H1 (cell line): ENCODE measurements around the gene STAMBP. TPM values are rescaled to one million over a fixed set of nuclear protein-coding genes. Genes with fewer than 3 reads are reported as not detected.

Experiments
- CTCF ChIA-PET: fragments of 300-600 bp; sonication (Branson Sonifier 250); formaldehyde crosslinking; loops from one replicate; lab custom pipeline; 2021; ENCODE audit not compliant: partially characterized antibody; lab: Charles Lee
- POLR2A ChIA-PET: fragments of 300-600 bp; sonication (Branson Sonifier 250); formaldehyde crosslinking; loops from one replicate; lab custom pipeline; 2021; ENCODE audit warnings: inconsistent platforms; ENCODE audit not compliant: partially characterized antibody; lab: Charles Lee
- DNase-seq, 2 experiments: peaks; one replicate each; pipeline versions ENCODE4 v3.0.0 to v3.0.0-alpha.2; 2010 to 2022; ENCODE audit warnings: low spot score in 2 of 2, low read depth in 1 of 2, mixed read lengths in 1 of 2
- FAIRE-seq: peaks from 2 replicates; lab custom pipeline; 2011; peaks lifted over from hg19 to GRCh38; lab: Jason Lieb, UNC
- H2AFZ ChIP-seq: 2 replicates; pipeline ENCODE4 v1.8.1; 2012; ENCODE audit warnings: low read length, inconsistent platforms
- H2AK5ac ChIP-seq: 2 replicates; pipeline ENCODE4 v1.6.1; 2013; ENCODE audit warnings: low read depth, low read length
- H2BK120ac ChIP-seq: replicated peaks from 2 replicates; pipeline ENCODE3; 2013; ENCODE audit warnings: low read depth, low read length, inconsistent platforms
- H2BK12ac ChIP-seq: 2 replicates; pipeline ENCODE4 v1.6.1; 2013; ENCODE audit warnings: low read depth, low read length
- H2BK15ac ChIP-seq: 2 replicates; pipeline ENCODE4 v1.6.1; 2013; ENCODE audit warnings: low read length
- H2BK20ac ChIP-seq: 2 replicates; pipeline ENCODE4 v1.6.1; 2013; ENCODE audit warnings: low read length
- H2BK5ac ChIP-seq: 2 replicates; pipeline ENCODE4 v1.6.1; 2013; ENCODE audit warnings: low read depth, low read length
- H3K14ac ChIP-seq: 2 replicates; pipeline ENCODE4 v1.6.1; 2013; ENCODE audit warnings: inconsistent platforms; ENCODE audit not compliant: insufficient read length
- H3K18ac ChIP-seq: 2 replicates; pipeline ENCODE4 v1.6.1; 2013; ENCODE audit warnings: low read length; ENCODE audit errors: extremely low read depth
- H3K23ac ChIP-seq: 2 replicates; pipeline ENCODE4 v1.6.1; 2013; ENCODE audit warnings: inconsistent platforms; ENCODE audit not compliant: insufficient read length
- H3K23me2 ChIP-seq: 2 replicates; pipeline ENCODE4 v1.6.1; 2013; ENCODE audit warnings: low read depth, low read length
- H3K27ac ChIP-seq: 2 replicates; pipeline ENCODE4 v1.6.1; 2011; ENCODE audit warnings: low read depth, low read length, inconsistent platforms
- H3K27me3 ChIP-seq, 4 experiments: replicated peaks in 1 of 4; 1 replicate in 1 of 4; 2 replicates in 3 of 4; pipeline versions ENCODE4 v1.6.1 to v1.8.1; 2011 to 2013; ENCODE audit warnings: low read length in 3 of 4, mild to moderate bottlenecking in 3 of 4, inconsistent platforms in 2 of 4, mixed read lengths in 2 of 4, moderate library complexity in 1 of 4; ENCODE audit not compliant: control insufficient read depth in 3 of 4, insufficient read depth in 3 of 4; ENCODE audit errors: extremely low read depth in 1 of 4
- H3K36me3 ChIP-seq, 4 experiments: 2 replicates each; pipeline versions ENCODE4 v1.6.1 to v1.8.1; 2011 to 2013; ENCODE audit warnings: mild to moderate bottlenecking in 4 of 4, low read length in 3 of 4, moderate library complexity in 2 of 4, control low read depth in 1 of 4, inconsistent platforms in 1 of 4; ENCODE audit not compliant: insufficient read depth in 4 of 4, control insufficient read depth in 2 of 4
- H3K4ac ChIP-seq: replicated peaks from 2 replicates; pipeline ENCODE3; 2013; ENCODE audit warnings: low read length, low read depth, mixed read lengths, inconsistent platforms; ENCODE audit not compliant: insufficient read length
- H3K4me1 ChIP-seq, 4 experiments: replicated peaks in 1 of 4; 1 replicate in 1 of 4; 2 replicates in 3 of 4; pipeline versions ENCODE4 v1.6.1 to v1.8.1; 2011 to 2013; ENCODE audit warnings: low read length in 3 of 4, inconsistent platforms in 2 of 4, mixed read lengths in 1 of 4; ENCODE audit not compliant: insufficient read depth in 4 of 4, control insufficient read depth in 3 of 4
- H3K4me2 ChIP-seq, 2 experiments: 2 replicates each; pipeline versions ENCODE4 v1.6.1 to v1.8.1; 2011 to 2013; ENCODE audit warnings: low read depth in 2 of 2, low read length in 2 of 2, control low read depth in 1 of 2, inconsistent platforms in 1 of 2, mild to moderate bottlenecking in 1 of 2; ENCODE audit not compliant: insufficient read depth in 1 of 2
- H3K4me3 ChIP-seq, 4 experiments: fragments of 200-600, 300-600 bp in 1 of 4; sonication (generic), shearing (Covaris generic), sonication (Bioruptor Twin) in 1 of 4; 2 replicates each; pipeline versions ENCODE4 v1.5.1 to v1.8.1; 2011 to 2016; ENCODE audit warnings: low read length in 4 of 4, low read depth in 3 of 4, control low read depth in 2 of 4, inconsistent platforms in 2 of 4, mild to moderate bottlenecking in 2 of 4, mixed read lengths in 1 of 4, moderate library complexity in 1 of 4; ENCODE audit not compliant: insufficient read depth in 2 of 4; ENCODE audit errors: extremely low read depth in 1 of 4
- H3K56ac ChIP-seq: replicated peaks from 2 replicates; pipeline ENCODE3; 2013; ENCODE audit warnings: low read depth, mild to moderate bottlenecking, mixed read lengths, low read length, inconsistent platforms; ENCODE audit not compliant: insufficient read length
- H3K79me1 ChIP-seq: 2 replicates; pipeline ENCODE4 v1.6.1; 2013; ENCODE audit warnings: low read depth, low read length, control low read depth
- H3K79me2 ChIP-seq, 2 experiments: 2 replicates each; pipeline versions ENCODE4 v1.6.1 to v1.8.1; 2012 to 2013; ENCODE audit warnings: low read length in 2 of 2, mild to moderate bottlenecking in 2 of 2, inconsistent platforms in 1 of 2; ENCODE audit not compliant: insufficient read depth in 2 of 2, control insufficient read depth in 1 of 2
- H3K9ac ChIP-seq, 4 experiments: replicated peaks in 1 of 4; 1 replicate in 1 of 4; 2 replicates in 3 of 4; pipeline versions ENCODE4 v1.6.1 to v1.8.1; 2011 to 2013; ENCODE audit warnings: low read depth in 3 of 4, low read length in 3 of 4, control low read depth in 2 of 4, mild to moderate bottlenecking in 2 of 4, moderate library complexity in 2 of 4, inconsistent platforms in 1 of 4; ENCODE audit errors: extremely low read depth in 1 of 4
- H3K9me3 ChIP-seq, 2 experiments: 2 replicates each; pipeline versions ENCODE4 v1.6.1 to v1.8.1; 2012 to 2013; ENCODE audit warnings: mild to moderate bottlenecking in 2 of 2, moderate library complexity in 2 of 2, control low read depth in 1 of 2, inconsistent platforms in 1 of 2, low read depth in 1 of 2, low read length in 1 of 2, mixed read lengths in 1 of 2; ENCODE audit not compliant: insufficient read depth in 2 of 2
- H4K20me1 ChIP-seq, 2 experiments: replicated peaks in 1 of 2; 2 replicates each; pipeline versions ENCODE3 to v1.8.1; 2011 to 2013; ENCODE audit warnings: inconsistent platforms in 2 of 2, low read length in 2 of 2, mild to moderate bottlenecking in 1 of 2; ENCODE audit not compliant: insufficient read depth in 2 of 2, control insufficient read depth in 1 of 2
- H4K5ac ChIP-seq: 2 replicates; pipeline ENCODE4 v1.6.1; 2013; ENCODE audit warnings: low read length, low read depth, mixed read lengths, inconsistent platforms; ENCODE audit not compliant: insufficient read length
- H4K8ac ChIP-seq: 2 replicates; pipeline ENCODE4 v1.8.0; 2013; ENCODE audit warnings: mild to moderate bottlenecking, moderate library complexity, low read length, inconsistent platforms; ENCODE audit not compliant: insufficient read depth; ENCODE audit errors: extremely low read depth
- H4K91ac ChIP-seq: replicated peaks from 2 replicates; pipeline ENCODE3; 2013; ENCODE audit warnings: low read length, mixed read lengths, inconsistent platforms; ENCODE audit not compliant: insufficient read length
- BCL11A ChIP-seq, 2 experiments: IDR thresholded peaks; one replicate each; pipeline ENCODE4 v1.6.1; 2011; ENCODE audit warnings: low read depth in 2 of 2, low read length in 2 of 2, mild to moderate bottlenecking in 2 of 2
- BRCA1 ChIP-seq: IDR thresholded peaks from 2 replicates; pipeline ENCODE4 v1.6.1; 2012; ENCODE audit warnings: low read depth, low read length, improper control_type of control experiment
- EP300 ChIP-seq, 2 experiments: IDR thresholded peaks; 1 replicate in 1 of 2; 2 replicates in 1 of 2; pipeline ENCODE4 v1.6.1; 2011 to 2012; ENCODE audit warnings: low read depth in 2 of 2, low read length in 2 of 2, mild to moderate bottlenecking in 2 of 2, borderline replicate concordance in 1 of 2, inconsistent platforms in 1 of 2, moderate library complexity in 1 of 2
- GABPA ChIP-seq: IDR thresholded peaks from 2 replicates; pipeline ENCODE4 v1.6.1; 2011; ENCODE audit warnings: mild to moderate bottlenecking, low read length, moderate library complexity, borderline replicate concordance; ENCODE audit not compliant: insufficient read depth
- KDM1A ChIP-seq: fragments of 200-600, 300-600 bp; sonication (generic); IDR thresholded peaks from 2 replicates; pipeline ENCODE4 v1.7.1; 2016; ENCODE audit warnings: mild to moderate bottlenecking, low read length, borderline replicate concordance
- MAFK ChIP-seq: IDR thresholded peaks from 2 replicates; pipeline ENCODE4 v1.6.1; 2012; ENCODE audit warnings: low read depth, mild to moderate bottlenecking, improper control_type of control experiment, low read length
- POLR2A ChIP-seq, 2 experiments: IDR thresholded peaks; 1 replicate in 1 of 2; 2 replicates in 1 of 2; pipeline ENCODE4 v1.6.1; 2011; ENCODE audit warnings: low read depth in 2 of 2, low read length in 2 of 2, mild to moderate bottlenecking in 2 of 2; ENCODE audit errors: control extremely low read depth in 1 of 2
- POLR2AphosphoS5 ChIP-seq: IDR thresholded peaks from 2 replicates; pipeline ENCODE4 v1.6.1; 2011; ENCODE audit warnings: low read depth, low read length
- TBP ChIP-seq: IDR thresholded peaks from 2 replicates; pipeline ENCODE4 v1.6.1; 2011; ENCODE audit warnings: low read depth, low read length, improper control_type of control experiment
- WGBS, 2 experiments: shearing (Covaris generic) in 1 of 2; methylation state at CpG; one replicate each; pipeline versions ENCODE4 v1.1.6 to v1.1.7; 2013 to 2015; ENCODE audit warnings: low lambda C conversion rate in 2 of 2, mixed read lengths in 2 of 2, inconsistent platforms in 1 of 2, low coverage in 1 of 2, missing lambda C conversion rate in 1 of 2; ENCODE audit not compliant: insufficient replicate concordance in 2 of 2, insufficient coverage in 1 of 2, insufficient read length in 1 of 2; ENCODE audit errors: extremely low coverage in 1 of 2, missing lambda C conversion rate in 1 of 2; 5-methylcytosine and 5-hydroxymethylcytosine counted together
- polyA plus RNA-seq, 7 experiments: library from polyadenylated mRNA; depleted of rRNA in 3 of 7; stranded (reverse) in 5 of 7; unstranded in 2 of 7; fragments of >200 nt in 5 of 7; fragments of 200-250 nt in 2 of 7; gene quantifications; 1 replicate in 5 of 7; 2 replicates in 1 of 7; 4 replicates in 1 of 7; pipeline versions ENCODE4 v1.2.1 to v1.2.3, GENCODE V29; 2011 to 2013; ENCODE audit warnings: missing spikeins in 2 of 7, mixed read lengths in 2 of 7
- total RNA-seq: library from RNA; stranded (reverse); fragmentation: NEBNext Ultra II Directional; extraction: Animal tissue kit (Norgen Biotek cat#: 25700); gene quantifications from 2 replicates; pipeline ENCODE4 v1.2.1, GENCODE V29; 2021
- TF ChIP-seq, protein P1 (sequence below): IDR thresholded peaks from 2 replicates; pipeline ENCODE4 v1.6.1; 2012; ENCODE audit warnings: inconsistent platforms

The STAMBP gene
- total and polyA plus RNA-seq, 2 of the 8 experiments (the other 6 are each of a cell fraction or from before 2014, with no cell fraction given): 35.8 to 49.7 TPM

DNA sequence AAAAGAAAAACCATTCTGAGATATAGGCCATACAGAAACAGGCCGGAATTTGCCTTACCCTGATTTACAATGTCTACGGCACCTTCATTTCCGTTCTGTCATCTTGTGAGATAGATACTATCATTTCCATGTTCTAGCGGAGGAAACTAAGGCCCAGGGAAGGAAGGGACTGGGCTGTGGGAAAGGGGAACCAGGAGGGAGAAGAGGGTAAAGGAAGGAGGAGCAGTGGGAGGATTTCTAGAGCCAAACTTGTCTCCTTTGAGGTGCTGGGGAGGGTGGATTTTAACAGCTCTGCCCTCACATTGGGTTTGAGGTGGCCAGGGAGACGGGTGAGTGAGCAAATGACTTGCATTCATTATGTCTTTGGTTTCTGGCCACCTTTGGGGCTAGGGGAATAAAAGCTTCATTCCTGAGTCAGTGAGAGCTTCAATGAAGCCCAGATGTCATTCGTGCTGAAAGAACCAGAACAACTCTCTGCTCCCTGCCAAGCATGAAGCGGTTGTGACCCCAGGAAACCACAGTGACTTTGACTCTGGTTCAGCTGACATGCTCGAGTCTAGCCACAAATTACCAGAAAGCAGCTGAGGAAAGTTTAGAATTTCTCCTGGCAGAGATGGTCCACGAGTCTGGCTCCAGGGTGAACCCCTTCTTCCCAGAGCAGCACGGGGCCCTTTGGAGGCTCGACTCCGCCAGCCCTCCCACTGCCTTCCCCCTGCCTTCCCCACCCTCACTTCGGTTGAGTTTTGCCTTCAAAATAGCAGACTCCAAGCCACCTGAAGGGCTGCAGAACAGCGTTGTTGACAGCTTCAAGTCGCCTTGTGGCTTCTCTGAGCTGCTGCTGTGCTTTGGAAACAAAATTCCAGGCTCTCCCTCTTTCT, 67.8 kb downstream of the STAMBP start:
- no peaks in the 10 kb centered on the region for H3K23me2 ChIP-seq
- H3K79me1 ChIP-seq: no peaks in the 10 kb centered on the region
- no peak for DNase-seq
- no peak overlapping the region for H3K14ac ChIP-seq
- H2BK15ac ChIP-seq: no peak overlapping the region
- H3K4me2 ChIP-seq: no peak overlapping the region
- H4K8ac ChIP-seq: no peak overlapping the region
- no peaks in the 10 kb centered on the region for H4K20me1 ChIP-seq
- ChIA-PET POLR2A (interaction anchor here (1.3 kb wide), 1 partner anchor 24 kb away, joined by 3 read pairs; no protein-coding TSS in a partner anchor), CTCF (interaction anchor here (0.6 to 1.7 kb wide), 5 partner anchors 10 to 216 kb away, joined by 3 to 5 read pairs (median 3); no protein-coding TSS in a partner anchor)
- H3K4ac ChIP-seq: no peak overlapping the region
- H3K4me1 ChIP-seq: peaks cover 0 to 7% (median 4%) of the 10 kb centered on the region in 4 experiments; a peak in 4 of 7 replicates
- FAIRE-seq: no peak
- no peak overlapping the region for H2BK120ac ChIP-seq
- H4K91ac ChIP-seq: no peak overlapping the region
- no peak overlapping the region for H2BK12ac ChIP-seq
- H2BK20ac ChIP-seq: no peak overlapping the region
- no peaks in the 10 kb centered on the region for H3K27me3 ChIP-seq
- no peak overlapping the region for H4K5ac ChIP-seq
- TF ChIP-seq BRCA1 (no peak), TBP (no peak), MAFK (no peak), GABPA (no peak), BCL11A (IDR thresholded peaks at IDR 0.05; ENCODE audit: low read depth in 2 of 2, low read length in 2 of 2) (no peak), EP300 (IDR thresholded peaks at IDR 0.05; ENCODE audit: borderline replicate concordance in 1 of 2, low read depth in 2 of 2, low read length in 2 of 2) (no peak), POLR2A (IDR thresholded peaks at IDR 0.05; ENCODE audit: control extremely low read depth in 1 of 2, low read depth in 2 of 2, low read length in 2 of 2) (no peak), KDM1A (no peak), POLR2AphosphoS5 (no peak)
- TF ChIP-seq, protein P1, sequence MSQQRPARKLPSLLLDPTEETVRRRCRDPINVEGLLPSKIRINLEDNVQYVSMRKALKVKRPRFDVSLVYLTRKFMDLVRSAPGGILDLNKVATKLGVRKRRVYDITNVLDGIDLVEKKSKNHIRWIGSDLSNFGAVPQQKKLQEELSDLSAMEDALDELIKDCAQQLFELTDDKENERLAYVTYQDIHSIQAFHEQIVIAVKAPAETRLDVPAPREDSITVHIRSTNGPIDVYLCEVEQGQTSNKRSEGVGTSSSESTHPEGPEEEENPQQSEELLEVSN: no peak
- no peak overlapping the region for H2BK5ac ChIP-seq
- WGBS, 2 experiments: 73% methylated on average over 13 of the region's 15 CpGs; no CpG with 5 or more reads in 1 of the 2 experiments
- no peaks in the 10 kb centered on the region for H3K9me3 ChIP-seq
- no peak overlapping the region for H3K56ac ChIP-seq
- H3K27ac ChIP-seq: no peak overlapping the region
- no peak overlapping the region for H2AK5ac ChIP-seq
- H3K18ac ChIP-seq: no peak overlapping the region
- no peaks in the 10 kb centered on the region for H3K79me2 ChIP-seq
- peak overlapping the region; percentile 74; the same call in 1 of the 2 replicates for H2AFZ ChIP-seq
- H3K36me3 ChIP-seq: no peaks in the 10 kb centered on the region
- no peak overlapping the region for H3K9ac ChIP-seq
- no peak overlapping the region for H3K23ac ChIP-seq
- H3K4me3 ChIP-seq: no peak overlapping the region
